Measurements from ENCODE around the gene CNPY3. TPM values are rescaled to one million over a fixed set of nuclear protein-coding genes. Genes with fewer than 3 reads are reported as not detected.

The CNPY3 gene
- total RNA-seq, 4 donors from 2014 or later, result 10.3 to 24.4 (median 21.0) TPM

DNA sequence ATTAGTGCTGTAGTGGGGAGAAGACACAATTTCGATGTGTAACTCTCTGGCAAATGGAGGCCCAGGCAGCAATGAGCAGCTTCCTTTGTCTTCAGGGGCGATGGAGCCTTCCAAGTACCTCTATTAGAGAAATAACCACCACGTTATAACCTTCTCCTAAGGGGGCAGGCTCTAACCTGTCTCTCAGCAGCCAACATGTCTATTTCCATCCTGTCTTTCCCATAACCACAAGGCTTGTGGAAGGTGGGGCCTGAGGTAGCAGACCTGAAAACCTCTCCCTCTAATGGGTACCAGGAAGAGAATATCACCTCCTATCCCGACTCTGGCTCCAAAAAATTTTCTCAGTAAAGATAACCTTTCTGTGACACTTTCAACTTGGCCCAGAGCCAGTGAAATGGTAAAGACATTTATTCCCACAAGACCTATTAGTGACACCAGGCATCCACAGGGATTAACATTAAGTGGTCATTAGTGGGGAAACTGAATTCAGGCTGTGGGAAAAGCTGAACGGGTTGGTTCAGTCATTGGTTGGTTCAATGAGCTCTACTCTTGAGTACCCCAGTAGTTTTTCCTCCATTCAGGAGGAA, 45.7 kb downstream of the CNPY3 start:
- TF ChIP-seq POLR2AphosphoS5 (IDR thresholded peaks at IDR 0.05), result no peak
- TF ChIP-seq, protein P1, sequence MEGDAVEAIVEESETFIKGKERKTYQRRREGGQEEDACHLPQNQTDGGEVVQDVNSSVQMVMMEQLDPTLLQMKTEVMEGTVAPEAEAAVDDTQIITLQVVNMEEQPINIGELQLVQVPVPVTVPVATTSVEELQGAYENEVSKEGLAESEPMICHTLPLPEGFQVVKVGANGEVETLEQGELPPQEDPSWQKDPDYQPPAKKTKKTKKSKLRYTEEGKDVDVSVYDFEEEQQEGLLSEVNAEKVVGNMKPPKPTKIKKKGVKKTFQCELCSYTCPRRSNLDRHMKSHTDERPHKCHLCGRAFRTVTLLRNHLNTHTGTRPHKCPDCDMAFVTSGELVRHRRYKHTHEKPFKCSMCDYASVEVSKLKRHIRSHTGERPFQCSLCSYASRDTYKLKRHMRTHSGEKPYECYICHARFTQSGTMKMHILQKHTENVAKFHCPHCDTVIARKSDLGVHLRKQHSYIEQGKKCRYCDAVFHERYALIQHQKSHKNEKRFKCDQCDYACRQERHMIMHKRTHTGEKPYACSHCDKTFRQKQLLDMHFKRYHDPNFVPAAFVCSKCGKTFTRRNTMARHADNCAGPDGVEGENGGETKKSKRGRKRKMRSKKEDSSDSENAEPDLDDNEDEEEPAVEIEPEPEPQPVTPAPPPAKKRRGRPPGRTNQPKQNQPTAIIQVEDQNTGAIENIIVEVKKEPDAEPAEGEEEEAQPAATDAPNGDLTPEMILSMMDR (IDR thresholded peaks at IDR 0.05), result no peak
- no peak for TF ChIP-seq EP300 (IDR thresholded peaks at IDR 0.05; ENCODE audit: low read depth)
- TF ChIP-seq POLR2A (IDR thresholded peaks at IDR 0.05), result no peak
- no peaks in the 10 kb centered on the region for H3K36me3 ChIP-seq
- in situ Hi-C loops (cut with MboI; ENCODE audit: low pct_ligation_motif_present in 1 of 4, low pct_unique_long_range_greater_than_20kb in 1 of 4, low sequenced_read_pairs in 3 of 4) (no loop called here), intact Hi-C loops (cut with DNase I; ENCODE audit: low total_unique reads) (no loop called here)
- H3K4me1 ChIP-seq, result peaks cover 7 to 27% (median 22%) of the 10 kb centered on the region in 4 donors
- no peak overlapping the region for H3K4me3 ChIP-seq
- WGBS, 2 donors (ENCODE audit: low coverage in 1 of 2), result 94 to 100% methylated on average over 1 to 5 of the region's 5 CpGs
- H3K27me3 ChIP-seq, result no peaks in the 10 kb centered on the region
- H3K9me3 ChIP-seq, result no peaks in the 10 kb centered on the region
- DNase-seq, result no peak
- no peak overlapping the region for H3K27ac ChIP-seq

DNA sequence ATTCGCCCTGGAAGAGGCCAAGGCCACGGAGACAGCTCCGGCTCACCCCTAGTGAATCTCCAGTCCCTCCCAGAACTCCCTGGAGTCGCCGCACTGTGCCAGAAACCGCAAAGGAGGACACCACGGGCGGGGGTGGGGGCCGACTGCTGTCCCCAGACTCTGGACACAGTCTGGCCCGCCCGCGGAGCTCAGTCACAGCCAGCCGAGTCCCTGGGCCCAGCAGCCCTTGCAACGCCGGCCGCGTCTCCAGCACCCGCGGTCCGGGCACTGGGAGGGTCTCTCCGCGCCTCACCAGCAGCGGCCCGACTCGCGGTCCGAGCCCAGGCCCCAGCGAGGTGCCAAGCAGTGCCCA, 49.2 kb downstream of the CNPY3 start:
- in situ Hi-C loops (cut with MboI; ENCODE audit: low pct_ligation_motif_present in 1 of 4, low pct_unique_long_range_greater_than_20kb in 1 of 4, low sequenced_read_pairs in 3 of 4), result no loop called here

DNA sequence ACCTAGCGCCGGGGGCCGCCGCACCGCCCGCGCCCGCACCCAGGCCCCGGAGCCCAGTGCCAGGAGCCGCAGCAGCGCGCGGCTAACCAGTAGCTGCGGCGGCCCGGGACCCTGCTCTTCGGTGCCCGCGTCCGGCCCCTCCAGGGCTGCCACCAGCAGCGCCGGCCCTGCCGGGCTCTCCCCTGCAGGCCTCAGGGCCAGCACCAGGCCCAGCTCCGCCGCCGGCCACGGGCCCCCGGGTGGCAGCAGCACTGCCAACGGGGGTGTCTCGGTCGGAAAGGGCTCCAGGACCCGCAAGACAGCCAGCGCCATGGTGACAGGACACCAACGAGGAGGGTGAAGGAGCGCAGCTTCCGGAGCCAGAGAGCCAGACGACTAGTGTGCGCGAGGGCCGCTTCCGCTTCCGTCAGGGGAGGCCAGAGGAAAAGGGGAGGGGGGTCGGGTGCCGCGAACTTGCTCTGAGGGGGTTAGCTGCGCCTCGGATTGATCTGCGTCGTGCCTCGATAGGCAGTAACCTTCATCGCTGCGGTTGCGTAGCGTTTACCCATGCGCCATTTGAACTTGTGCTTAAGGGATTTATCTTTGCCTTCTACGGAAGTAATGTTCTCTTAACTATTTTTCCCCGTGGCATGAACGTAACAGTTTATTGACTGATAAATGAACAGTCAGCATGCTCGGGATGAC, 49.7 kb downstream of the CNPY3 start, which contains the start of gene PEX6:
Gene PEX6, minus strand, starts transcription at position 343 of the 684 bp plus-strand sequence. Its CDS starts 31 bp downstream, at position 312.
- H3K9me3 ChIP-seq, result no peaks in the 10 kb centered on the region
- in situ Hi-C loops (cut with MboI; ENCODE audit: low pct_ligation_motif_present in 1 of 4, low pct_unique_long_range_greater_than_20kb in 1 of 4, low sequenced_read_pairs in 3 of 4), result no loop called here
- WGBS, 2 donors (ENCODE audit: low coverage in 1 of 2), result 0% methylated on average over 4 to 41 of the region's 59 CpGs
- H3K27ac ChIP-seq, result peak within 1 kb of the TSS; percentile 95 to 99 (median 96)
- peak within 1 kb of the TSS; percentile 53 to 99 (median 89) for H3K4me3 ChIP-seq
- H3K27me3 ChIP-seq, result no peaks in the 10 kb centered on the region
- no peaks in the 10 kb centered on the region for H3K36me3 ChIP-seq
- H3K4me1 ChIP-seq, result peaks cover 15 to 38% (median 23%) of the 10 kb centered on the region in 4 donors
- DNase-seq, result peak; percentile 92
- intact Hi-C loops (cut with DNase I; ENCODE audit: low total_unique reads), result no loop called here
- TF ChIP-seq EP300 (IDR thresholded peaks at IDR 0.05; ENCODE audit: low read depth) (no peak), POLR2AphosphoS5 (IDR thresholded peaks at IDR 0.05) (peak; percentile 62 to 96 (median 85)), POLR2A (IDR thresholded peaks at IDR 0.05) (peak; percentile 76)
- TF ChIP-seq, protein P1 (IDR thresholded peaks at IDR 0.05), result no peak

More for the DNA sequence above, 49.2 kb downstream of the CNPY3 start:
- Histone ChIP-seq H3K36me3 (no peaks in the 10 kb centered on the region), H3K27me3 (no peaks in the 10 kb centered on the region), H3K9me3 (no peaks in the 10 kb centered on the region), H3K4me1 (peaks cover 10 to 33% (median 21%) of the 10 kb centered on the region in 4 donors), H3K27ac (peak overlapping the region; percentile 95 to 99 (median 96)), H3K4me3 (peak overlapping the region; percentile 53 to 99 (median 89))
- intact Hi-C loops (cut with DNase I; ENCODE audit: low total_unique reads), result no loop called here
- TF ChIP-seq POLR2AphosphoS5 (IDR thresholded peaks at IDR 0.05) (no peak), EP300 (IDR thresholded peaks at IDR 0.05; ENCODE audit: low read depth) (no peak), POLR2A (IDR thresholded peaks at IDR 0.05) (no peak)
- DNase-seq, result peak; percentile 51
- 0% methylated on average over 6 of the region's 28 CpGs; no CpG with 5 or more reads in 1 of the 2 donors for WGBS, 2 donors (ENCODE audit: low coverage in 1 of 2)

DNA sequence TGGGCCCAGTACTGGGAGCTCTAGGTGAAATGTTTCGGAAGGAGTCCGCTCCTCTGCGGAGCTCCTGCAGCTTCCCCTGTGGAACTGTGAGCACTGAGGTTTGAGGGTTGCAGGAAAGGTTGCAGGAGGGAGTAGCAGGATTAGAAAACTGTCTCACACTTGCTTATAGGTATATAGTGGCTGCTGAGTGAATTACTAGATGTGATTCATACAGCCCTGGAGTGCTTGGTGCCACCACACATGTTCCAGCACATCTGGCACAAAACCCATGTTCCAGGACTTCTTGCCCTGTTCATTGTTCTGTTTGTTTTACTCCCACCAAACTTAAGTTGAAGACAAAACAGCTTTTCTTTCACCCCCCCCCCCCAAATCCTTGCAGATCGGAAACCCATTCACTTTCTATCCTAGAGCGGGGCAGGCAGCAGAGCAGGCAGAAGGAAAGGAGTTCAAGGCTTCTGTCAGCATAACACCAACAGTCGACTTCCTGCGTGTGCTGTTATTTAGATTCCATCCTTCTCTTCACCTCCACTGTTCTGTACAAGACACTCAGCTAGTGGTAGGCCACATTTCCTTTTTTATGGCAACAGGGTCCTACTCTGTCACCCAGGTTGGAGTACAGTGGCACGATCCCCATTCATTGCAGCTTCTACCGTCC, 50.4 kb downstream of the CNPY3 start:
- in situ Hi-C loops (cut with MboI; ENCODE audit: low pct_ligation_motif_present in 1 of 4, low pct_unique_long_range_greater_than_20kb in 1 of 4, low sequenced_read_pairs in 3 of 4), result no loop called here
- 53 to 87% methylated on average over 5 to 9 of the region's 9 CpGs for WGBS, 2 donors (ENCODE audit: low coverage in 1 of 2)

More for the DNA sequence above, 50.4 kb downstream of the CNPY3 start:
- Histone ChIP-seq H3K4me1 (peaks cover 15 to 39% (median 23%) of the 10 kb centered on the region in 4 donors), H3K27me3 (no peaks in the 10 kb centered on the region), H3K36me3 (no peaks in the 10 kb centered on the region), H3K9me3 (no peaks in the 10 kb centered on the region), H3K4me3 (peak overlapping the region; percentile 53 to 99 (median 89)), H3K27ac (peak overlapping the region; percentile 95 to 99 (median 96))
- intact Hi-C loops (cut with DNase I; ENCODE audit: low total_unique reads), result no loop called here
- no peak for DNase-seq
- TF ChIP-seq, protein P1 (IDR thresholded peaks at IDR 0.05), result peak in 2 of 5 experiments; percentile 9 to 24
- TF ChIP-seq EP300 (IDR thresholded peaks at IDR 0.05; ENCODE audit: low read depth) (no peak), POLR2A (IDR thresholded peaks at IDR 0.05) (no peak), POLR2AphosphoS5 (IDR thresholded peaks at IDR 0.05) (no peak)

Measured in transverse colon (tissue), 4 donors.